ENCODE data around the gene KIAA0513. TPM values are rescaled to one million over a fixed set of nuclear protein-coding genes. Genes with fewer than 3 reads are reported as not detected.
A peak's percentile ranks its signal among the peaks of the same experiment; 100 is the strongest.

Gene KIAA0513
- total and polyA plus RNA-seq, 2 of the 13 experiments (the other 11 are each of a cell fraction or from before 2014, with no cell fraction given), result 1.8 TPM

DNA sequence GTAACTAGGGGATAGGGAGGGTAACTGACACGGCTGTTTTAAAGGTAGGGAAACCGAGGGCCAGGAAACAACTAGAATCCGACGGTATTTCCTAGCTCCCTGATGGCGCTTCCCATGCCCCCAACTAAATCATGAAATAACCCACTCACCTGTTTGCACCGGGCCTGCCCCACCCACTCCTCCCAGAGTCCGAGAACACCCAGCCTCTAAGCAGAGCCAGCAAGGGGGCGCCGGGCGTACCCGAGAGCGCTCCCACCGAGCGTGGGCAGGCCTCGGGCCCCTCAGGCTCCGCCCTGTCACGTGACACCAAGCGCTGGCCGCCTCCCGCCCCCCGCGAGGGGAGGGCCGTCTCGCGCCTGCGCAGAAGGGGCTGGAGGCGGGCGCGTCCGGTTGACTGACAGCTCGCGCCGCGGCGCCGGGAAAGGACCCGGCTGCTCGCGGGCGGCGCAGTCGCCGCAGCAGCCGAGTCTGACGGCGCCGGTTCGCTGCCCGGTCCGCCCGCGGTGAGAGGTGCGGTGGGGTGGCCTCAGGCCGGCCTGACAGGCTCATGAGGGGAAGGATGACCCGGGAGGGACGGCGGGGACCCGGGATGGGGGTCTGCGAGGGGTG is at the start of gene KIAA0513 (continued):
- TF ChIP-seq, protein P1, sequence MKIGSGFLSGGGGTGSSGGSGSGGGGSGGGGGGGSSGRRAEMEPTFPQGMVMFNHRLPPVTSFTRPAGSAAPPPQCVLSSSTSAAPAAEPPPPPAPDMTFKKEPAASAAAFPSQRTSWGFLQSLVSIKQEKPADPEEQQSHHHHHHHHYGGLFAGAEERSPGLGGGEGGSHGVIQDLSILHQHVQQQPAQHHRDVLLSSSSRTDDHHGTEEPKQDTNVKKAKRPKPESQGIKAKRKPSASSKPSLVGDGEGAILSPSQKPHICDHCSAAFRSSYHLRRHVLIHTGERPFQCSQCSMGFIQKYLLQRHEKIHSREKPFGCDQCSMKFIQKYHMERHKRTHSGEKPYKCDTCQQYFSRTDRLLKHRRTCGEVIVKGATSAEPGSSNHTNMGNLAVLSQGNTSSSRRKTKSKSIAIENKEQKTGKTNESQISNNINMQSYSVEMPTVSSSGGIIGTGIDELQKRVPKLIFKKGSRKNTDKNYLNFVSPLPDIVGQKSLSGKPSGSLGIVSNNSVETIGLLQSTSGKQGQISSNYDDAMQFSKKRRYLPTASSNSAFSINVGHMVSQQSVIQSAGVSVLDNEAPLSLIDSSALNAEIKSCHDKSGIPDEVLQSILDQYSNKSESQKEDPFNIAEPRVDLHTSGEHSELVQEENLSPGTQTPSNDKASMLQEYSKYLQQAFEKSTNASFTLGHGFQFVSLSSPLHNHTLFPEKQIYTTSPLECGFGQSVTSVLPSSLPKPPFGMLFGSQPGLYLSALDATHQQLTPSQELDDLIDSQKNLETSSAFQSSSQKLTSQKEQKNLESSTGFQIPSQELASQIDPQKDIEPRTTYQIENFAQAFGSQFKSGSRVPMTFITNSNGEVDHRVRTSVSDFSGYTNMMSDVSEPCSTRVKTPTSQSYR (CRISPR knock-in tag; IDR thresholded peaks at IDR 0.05; ENCODE audit: borderline replicate concordance), result peak; percentile 8; the same call in 1 of the 2 replicates
- TF ChIP-seq ZNF75D (CRISPR knock-in tag; IDR thresholded peaks at IDR 0.05; ENCODE audit: borderline replicate concordance), result no peak
- 0 out of 2 replicates have a peak, but pooled peaks have one; percentile 13 for TF ChIP-seq ZSCAN31 (CRISPR knock-in tag; IDR thresholded peaks at IDR 0.05; ENCODE audit: low read depth)
- peak; percentile 41; the same call in 1 of the 2 replicates for TF ChIP-seq MED1 (CRISPR knock-in tag; IDR thresholded peaks at IDR 0.05)
- TF ChIP-seq, protein P2, sequence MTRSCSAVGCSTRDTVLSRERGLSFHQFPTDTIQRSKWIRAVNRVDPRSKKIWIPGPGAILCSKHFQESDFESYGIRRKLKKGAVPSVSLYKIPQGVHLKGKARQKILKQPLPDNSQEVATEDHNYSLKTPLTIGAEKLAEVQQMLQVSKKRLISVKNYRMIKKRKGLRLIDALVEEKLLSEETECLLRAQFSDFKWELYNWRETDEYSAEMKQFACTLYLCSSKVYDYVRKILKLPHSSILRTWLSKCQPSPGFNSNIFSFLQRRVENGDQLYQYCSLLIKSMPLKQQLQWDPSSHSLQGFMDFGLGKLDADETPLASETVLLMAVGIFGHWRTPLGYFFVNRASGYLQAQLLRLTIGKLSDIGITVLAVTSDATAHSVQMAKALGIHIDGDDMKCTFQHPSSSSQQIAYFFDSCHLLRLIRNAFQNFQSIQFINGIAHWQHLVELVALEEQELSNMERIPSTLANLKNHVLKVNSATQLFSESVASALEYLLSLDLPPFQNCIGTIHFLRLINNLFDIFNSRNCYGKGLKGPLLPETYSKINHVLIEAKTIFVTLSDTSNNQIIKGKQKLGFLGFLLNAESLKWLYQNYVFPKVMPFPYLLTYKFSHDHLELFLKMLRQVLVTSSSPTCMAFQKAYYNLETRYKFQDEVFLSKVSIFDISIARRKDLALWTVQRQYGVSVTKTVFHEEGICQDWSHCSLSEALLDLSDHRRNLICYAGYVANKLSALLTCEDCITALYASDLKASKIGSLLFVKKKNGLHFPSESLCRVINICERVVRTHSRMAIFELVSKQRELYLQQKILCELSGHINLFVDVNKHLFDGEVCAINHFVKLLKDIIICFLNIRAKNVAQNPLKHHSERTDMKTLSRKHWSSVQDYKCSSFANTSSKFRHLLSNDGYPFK (CRISPR knock-in tag; IDR thresholded peaks at IDR 0.05; ENCODE audit: borderline replicate concordance), result 0 out of 2 replicates have a peak, but pooled peaks have one; percentile 6
- TF ChIP-seq, protein P3, sequence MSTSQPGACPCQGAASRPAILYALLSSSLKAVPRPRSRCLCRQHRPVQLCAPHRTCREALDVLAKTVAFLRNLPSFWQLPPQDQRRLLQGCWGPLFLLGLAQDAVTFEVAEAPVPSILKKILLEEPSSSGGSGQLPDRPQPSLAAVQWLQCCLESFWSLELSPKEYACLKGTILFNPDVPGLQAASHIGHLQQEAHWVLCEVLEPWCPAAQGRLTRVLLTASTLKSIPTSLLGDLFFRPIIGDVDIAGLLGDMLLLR (CRISPR knock-in tag; IDR thresholded peaks at IDR 0.05), result no peak
- TF ChIP-seq SCMH1 (CRISPR knock-in tag; IDR thresholded peaks at IDR 0.05; ENCODE audit: borderline replicate concordance), result no peak
- no peak for TF ChIP-seq XBP1 (CRISPR knock-in tag; IDR thresholded peaks at IDR 0.05)
- no peak for TF ChIP-seq ZNF296 (CRISPR knock-in tag; conservative IDR thresholded peaks at IDR 0.05)
- no peak for TF ChIP-seq ZNF12 (CRISPR knock-in tag; IDR thresholded peaks at IDR 0.05)
- peak; percentile 70; the same call in 1 of the 2 replicates for TF ChIP-seq SMAD3 (CRISPR knock-in tag; IDR thresholded peaks at IDR 0.05)
- TF ChIP-seq GZF1 (CRISPR knock-in tag; IDR thresholded peaks at IDR 0.05), result peak; percentile 50; the same call in 1 of the 2 replicates
- no peak for TF ChIP-seq ZNF780A (CRISPR knock-in tag; IDR thresholded peaks at IDR 0.05)
- no peak; the same call in 1 of the 2 replicates for TF ChIP-seq ZNF563 (CRISPR knock-in tag; IDR thresholded peaks at IDR 0.05)
- TF ChIP-seq HES4 (CRISPR knock-in tag; IDR thresholded peaks at IDR 0.05; ENCODE audit: borderline replicate concordance), result no peak
- no peak for TF ChIP-seq ZNF101 (CRISPR knock-in tag; IDR thresholded peaks at IDR 0.05; ENCODE audit: borderline replicate concordance, low read depth)
- peak; percentile 79 for TF ChIP-seq KAT8 (CRISPR knock-in tag; IDR thresholded peaks at IDR 0.05)
- TF ChIP-seq, protein P4, sequence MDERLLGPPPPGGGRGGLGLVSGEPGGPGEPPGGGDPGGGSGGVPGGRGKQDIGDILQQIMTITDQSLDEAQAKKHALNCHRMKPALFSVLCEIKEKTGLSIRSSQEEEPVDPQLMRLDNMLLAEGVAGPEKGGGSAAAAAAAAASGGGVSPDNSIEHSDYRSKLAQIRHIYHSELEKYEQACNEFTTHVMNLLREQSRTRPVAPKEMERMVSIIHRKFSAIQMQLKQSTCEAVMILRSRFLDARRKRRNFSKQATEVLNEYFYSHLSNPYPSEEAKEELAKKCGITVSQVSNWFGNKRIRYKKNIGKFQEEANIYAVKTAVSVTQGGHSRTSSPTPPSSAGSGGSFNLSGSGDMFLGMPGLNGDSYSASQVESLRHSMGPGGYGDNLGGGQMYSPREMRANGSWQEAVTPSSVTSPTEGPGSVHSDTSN (CRISPR knock-in tag; IDR thresholded peaks at IDR 0.05), result peak; percentile 88
- TF ChIP-seq RBFOX2 (IDR thresholded peaks at IDR 0.05; ENCODE audit: low read depth, low read length), result peak; percentile 80
- TF ChIP-seq ZBTB8A (CRISPR knock-in tag; IDR thresholded peaks at IDR 0.05; ENCODE audit: borderline replicate concordance, low read depth), result no peak
- peak; percentile 68; the same call in 1 of the 2 replicates for TF ChIP-seq TARDBP (CRISPR knock-in tag; IDR thresholded peaks at IDR 0.05)
- no peak for TF ChIP-seq ZC3H13 (CRISPR knock-in tag; IDR thresholded peaks at IDR 0.05)

Measured in HepG2 (cell line).